ACC112 (cell line): ENCODE results near the gene MINDY4B.
"Not testable (repeated sequence)": the region's sequence is repeated elsewhere in the genome, so short reads cannot be mapped to it uniquely, and the experiment has no call there.

Source experiments
- H2AFZ ChIP-seq: fragments of 200-600 bp; sonication (generic); one replicate; pipeline ENCODE4 v1.6.0; 2017; ENCODE audit warnings: antibody characterized with exemption, low read length; ENCODE audit not compliant: unreplicated experiment
- H3K27ac ChIP-seq: fragments of 200-600 bp; sonication (generic); 2 replicates; pipeline ENCODE4 v1.5.1; 2014; ENCODE audit warnings: low read depth, mild to moderate bottlenecking, antibody characterized with exemption, low read length, moderate library complexity
- H3K27me3 ChIP-seq: fragments of 200-600 bp; sonication (generic); 2 replicates; pipeline ENCODE4 v1.6.1; 2014; ENCODE audit warnings: mild to moderate bottlenecking, antibody characterized with exemption, low read length, moderate library complexity, mixed read lengths; ENCODE audit not compliant: insufficient read depth
- H3K36me3 ChIP-seq: fragments of 200-600 bp; sonication (generic); 2 replicates; pipeline ENCODE4 v1.6.1; 2016; ENCODE audit warnings: mild to moderate bottlenecking, antibody characterized with exemption, low read length, moderate library complexity, mixed read lengths; ENCODE audit not compliant: insufficient read depth
- H3K4me1 ChIP-seq: fragments of 200-600 bp; sonication (generic); one replicate; pipeline ENCODE4 v1.6.1; 2016; ENCODE audit warnings: low read length, mixed read lengths; ENCODE audit not compliant: insufficient read depth, unreplicated experiment, control insufficient read depth
- H3K4me3 ChIP-seq: fragments of 200-600 bp; sonication (generic); 2 replicates; pipeline ENCODE4 v1.5.1; 2014; ENCODE audit warnings: mild to moderate bottlenecking, low read depth, low read length
- H3K79me2 ChIP-seq: fragments of 200-600 bp; sonication (generic); one replicate; pipeline ENCODE4 v1.6.0; 2016; ENCODE audit warnings: low read length; ENCODE audit not compliant: control insufficient read depth, unreplicated experiment, insufficient read depth

The MINDY4B gene

DNA sequence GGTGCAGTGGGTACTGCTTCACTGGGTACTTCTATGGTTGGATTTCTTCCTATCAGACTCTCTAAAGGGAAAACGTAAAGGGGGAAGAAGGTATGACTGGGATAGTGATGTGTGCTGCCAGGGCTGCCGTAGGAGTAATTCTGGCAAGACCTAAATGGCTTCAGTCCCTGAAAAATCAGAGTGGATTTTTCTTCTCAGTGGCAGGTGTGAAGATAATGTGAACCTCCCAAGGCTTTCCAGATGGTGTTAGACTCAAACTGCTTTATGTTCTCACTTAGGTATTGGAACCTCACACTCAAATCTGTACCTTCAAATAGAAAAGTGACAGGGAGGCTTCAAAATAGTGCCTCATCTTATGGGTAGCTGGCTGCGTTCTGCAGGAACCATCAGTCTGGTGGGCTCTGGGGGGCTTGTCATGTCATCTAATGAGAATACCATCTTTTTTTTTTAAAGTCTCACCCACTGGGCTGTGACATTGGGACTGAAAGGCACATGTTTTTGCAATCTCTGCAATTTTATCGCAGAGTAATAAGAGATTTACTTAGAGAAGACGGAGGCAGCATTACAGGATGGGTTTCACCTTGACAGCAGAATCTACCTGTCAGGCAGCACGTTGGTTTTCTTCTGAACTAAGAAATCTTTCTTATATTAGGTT, 28.5 kb downstream of the MINDY4B start:
- Histone ChIP-seq H3K36me3 (no peaks in the 10 kb centered on the region), H3K4me3 (no peak overlapping the region), H2AFZ (no peak overlapping the region), H3K79me2 (no peaks in the 10 kb centered on the region), H3K4me1 (no peaks in the 10 kb centered on the region), H3K27me3 (peaks cover 35% of the 10 kb centered on the region; the same call in 1 of the 2 replicates), H3K27ac (no peak overlapping the region)

DNA sequence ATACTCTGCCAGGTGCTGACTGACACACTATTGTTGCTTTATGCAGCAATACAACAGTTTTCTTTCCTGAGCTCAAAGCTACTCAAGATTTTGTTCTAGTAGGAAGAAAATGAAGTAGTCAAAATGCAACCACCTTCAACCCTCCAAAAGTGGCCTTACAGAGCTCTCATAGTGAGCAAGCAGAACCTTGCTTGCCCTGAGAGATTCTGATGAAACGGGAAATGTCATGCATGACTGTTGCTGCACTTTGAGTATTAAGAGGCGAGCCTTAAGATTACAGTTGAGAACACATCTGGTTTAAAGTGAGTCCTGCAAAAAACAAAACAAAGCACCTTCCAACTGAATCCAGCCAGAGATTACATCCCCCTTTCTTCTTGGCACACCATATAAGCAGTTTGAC, 29.7 kb downstream of the MINDY4B start:
- no peak overlapping the region for H2AFZ ChIP-seq
- H3K4me3 ChIP-seq = no peak overlapping the region
- no peaks in the 10 kb centered on the region for H3K79me2 ChIP-seq
- H3K36me3 ChIP-seq = no peaks in the 10 kb centered on the region
- H3K27me3 ChIP-seq = peaks cover 27% of the 10 kb centered on the region; the same call in 1 of the 2 replicates
- H3K4me1 ChIP-seq = no peaks in the 10 kb centered on the region
- no peak overlapping the region for H3K27ac ChIP-seq

DNA sequence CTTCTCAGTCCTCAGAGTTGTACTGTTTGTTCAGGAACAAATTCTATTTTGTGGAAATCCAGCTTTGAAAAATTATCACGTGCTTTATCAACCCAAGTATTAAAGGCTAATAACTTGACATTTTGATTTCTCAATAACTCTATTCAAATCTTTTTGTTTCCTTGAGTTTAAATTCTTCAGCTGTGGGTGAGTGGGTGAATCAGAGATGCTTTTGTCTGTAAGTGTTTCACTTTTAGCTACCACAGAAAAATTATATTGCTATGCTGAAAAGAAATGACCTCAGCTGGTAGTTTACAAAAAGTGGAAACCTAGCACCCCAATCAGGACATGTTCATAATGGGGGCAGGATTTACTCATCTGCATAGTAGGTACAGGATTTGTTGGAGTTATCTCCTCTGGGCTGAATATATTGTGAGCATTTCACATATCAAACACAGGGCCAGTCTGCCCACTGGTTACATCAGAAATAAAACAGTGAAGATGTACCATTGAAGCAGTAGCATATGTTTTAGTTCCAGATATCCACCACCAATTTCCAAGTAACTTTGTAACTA, 30.5 kb downstream of the MINDY4B start:
- Histone ChIP-seq H2AFZ (no peak overlapping the region), H3K4me3 (no peak overlapping the region), H3K27me3 (peaks cover 20% of the 10 kb centered on the region; the same call in 1 of the 2 replicates), H3K27ac (no peak overlapping the region), H3K79me2 (no peaks in the 10 kb centered on the region), H3K36me3 (no peaks in the 10 kb centered on the region), H3K4me1 (no peaks in the 10 kb centered on the region)

DNA sequence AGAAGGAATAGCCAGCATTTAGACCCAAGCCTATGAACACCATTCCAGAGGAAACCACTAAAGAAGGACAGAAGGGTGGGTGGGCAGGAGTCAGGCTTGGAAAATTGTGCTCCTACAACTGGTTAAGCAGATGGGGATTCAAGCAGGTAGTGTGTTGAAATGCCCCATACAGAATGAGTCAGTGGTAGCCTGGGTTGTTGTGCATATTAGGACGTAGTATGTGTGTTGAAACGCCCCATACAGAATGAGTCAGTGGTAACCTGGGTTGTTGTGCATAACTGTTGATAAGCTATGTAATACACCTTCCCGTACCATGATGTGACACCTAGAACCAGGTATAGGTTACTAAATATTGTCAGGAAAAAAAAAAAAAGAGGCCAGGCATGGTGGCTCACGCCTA, 34.0 kb downstream of the MINDY4B start:
- H3K4me1 ChIP-seq = no peaks in the 10 kb centered on the region
- H3K36me3 ChIP-seq = no peaks in the 10 kb centered on the region
- H3K4me3 ChIP-seq = no peak overlapping the region
- H3K27me3 ChIP-seq = no peaks in the 10 kb centered on the region
- H2AFZ ChIP-seq = no peak overlapping the region
- no peak overlapping the region for H3K27ac ChIP-seq
- no peaks in the 10 kb centered on the region for H3K79me2 ChIP-seq

DNA sequence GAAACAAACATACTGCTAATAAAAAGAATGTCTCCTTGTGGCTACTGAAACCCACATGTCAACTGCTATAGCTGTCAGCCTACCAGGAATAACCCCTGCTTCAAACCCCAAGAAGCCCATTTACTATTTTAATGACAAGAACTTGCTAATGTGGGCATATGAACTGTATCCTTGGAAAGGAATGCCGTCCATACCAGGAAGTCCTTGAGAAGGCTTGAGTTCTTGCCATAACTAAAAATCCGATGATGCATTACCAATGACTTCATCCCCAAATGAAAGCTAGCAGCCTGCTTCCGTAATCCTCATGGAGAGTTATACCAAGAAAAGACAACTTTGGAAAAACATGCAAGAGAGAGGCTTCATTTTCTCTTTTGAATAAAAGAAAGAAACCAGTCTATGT, 34.8 kb downstream of the MINDY4B start:
- Histone ChIP-seq H3K4me3 (no peak overlapping the region), H2AFZ (no peak overlapping the region), H3K4me1 (no peaks in the 10 kb centered on the region), H3K27me3 (no peaks in the 10 kb centered on the region), H3K36me3 (no peaks in the 10 kb centered on the region), H3K79me2 (no peaks in the 10 kb centered on the region), H3K27ac (no peak overlapping the region)

DNA sequence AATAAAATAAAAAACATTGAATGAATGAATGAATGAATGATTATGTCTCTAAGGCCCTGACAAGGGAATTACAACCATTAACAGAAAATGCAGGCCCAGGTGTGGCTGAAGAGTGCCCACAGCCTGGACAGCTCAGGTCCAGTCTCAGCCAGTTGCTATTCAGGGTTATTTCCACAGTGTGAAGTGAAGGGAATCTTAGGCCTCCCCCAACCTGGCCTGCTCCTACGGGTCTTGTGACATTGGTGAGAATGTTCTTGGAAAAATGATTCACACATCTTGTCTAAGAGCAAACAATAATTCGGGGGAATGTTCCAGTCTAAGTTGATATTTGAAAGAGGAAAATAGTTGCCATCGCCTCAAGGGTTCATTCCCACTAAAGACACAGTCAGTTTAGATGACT, 37.0 kb downstream of the MINDY4B start:
- Histone ChIP-seq H3K27ac (no peak overlapping the region), H3K27me3 (peaks cover 2% of the 10 kb centered on the region), H3K4me1 (no peaks in the 10 kb centered on the region), H3K79me2 (no peaks in the 10 kb centered on the region), H2AFZ (no peak overlapping the region), H3K4me3 (no peak overlapping the region), H3K36me3 (no peaks in the 10 kb centered on the region)

DNA sequence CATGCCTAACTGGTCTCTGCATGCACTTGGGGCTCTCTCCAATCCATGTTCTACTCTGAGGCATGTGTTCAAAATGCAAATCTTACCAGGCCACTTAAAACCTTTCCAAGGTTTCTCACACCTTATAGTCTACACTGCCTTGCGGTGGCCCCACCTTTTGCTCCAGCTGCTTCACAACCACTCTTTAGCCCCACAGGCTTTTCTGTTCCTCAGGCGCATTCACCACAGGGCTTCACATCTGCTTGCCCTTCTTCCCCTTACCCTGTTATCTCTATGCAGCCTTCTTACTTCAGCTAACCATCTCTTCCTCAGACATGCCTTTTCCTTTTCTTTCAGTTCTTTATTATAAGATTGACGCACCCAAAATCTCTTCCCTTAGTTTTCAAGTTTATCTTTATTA, 37.8 kb downstream of the MINDY4B start:
- Histone ChIP-seq H3K4me1 (no peaks in the 10 kb centered on the region), H3K36me3 (no peaks in the 10 kb centered on the region), H3K27ac (no peak overlapping the region), H3K4me3 (no peak overlapping the region), H3K79me2 (no peaks in the 10 kb centered on the region), H2AFZ (no peak overlapping the region), H3K27me3 (peaks cover 10% of the 10 kb centered on the region)

DNA sequence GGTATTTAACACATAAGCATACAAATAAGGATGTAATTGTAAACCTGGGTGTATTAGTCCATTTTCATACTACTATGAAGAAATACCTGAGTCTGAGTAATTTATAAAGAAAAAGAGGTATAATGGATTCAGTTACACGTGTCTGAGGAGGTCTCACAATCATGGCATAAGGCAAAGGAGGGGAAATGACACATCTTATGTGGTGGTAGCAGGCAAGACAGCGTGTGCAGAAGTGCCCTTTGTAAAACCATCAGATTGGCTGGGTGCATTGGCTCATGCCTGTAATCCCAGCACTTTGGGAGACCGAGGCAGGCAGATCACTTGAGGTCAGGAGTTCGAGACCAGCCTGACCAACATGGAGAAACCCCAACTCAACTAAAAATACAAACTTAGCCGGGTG, 41.3 kb downstream of the MINDY4B start:
- H3K4me3 ChIP-seq, H3K4me1 ChIP-seq, H2AFZ ChIP-seq, H3K79me2 ChIP-seq, H3K36me3 ChIP-seq, H3K27ac ChIP-seq: not testable (repeated sequence)
- H3K27me3 ChIP-seq = peaks cover 17% of the 10 kb centered on the region

DNA sequence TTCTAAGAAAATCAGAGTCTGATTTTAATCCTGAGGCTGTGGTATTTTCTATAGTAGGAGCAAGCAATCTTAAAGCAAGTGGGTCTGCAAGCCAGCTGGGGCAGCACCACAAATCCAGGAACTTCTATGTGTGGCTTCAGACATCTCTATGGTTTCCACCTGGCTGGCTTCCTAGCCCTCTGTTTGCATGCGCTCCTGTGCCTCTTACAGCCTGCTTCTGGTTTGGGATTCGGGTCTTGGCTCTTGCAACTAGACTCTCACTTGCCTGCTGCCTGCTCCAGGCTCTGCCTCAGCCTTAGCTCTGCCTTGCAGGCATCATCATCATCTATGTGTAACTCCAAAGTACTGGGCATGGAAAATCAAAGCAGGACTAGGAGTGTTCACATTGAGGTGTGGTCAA, 43.4 kb downstream of the MINDY4B start:
- Histone ChIP-seq H2AFZ (no peak overlapping the region), H3K4me1 (no peaks in the 10 kb centered on the region), H3K27ac (no peak overlapping the region), H3K27me3 (peaks cover 21% of the 10 kb centered on the region), H3K79me2 (no peaks in the 10 kb centered on the region), H3K36me3 (no peaks in the 10 kb centered on the region), H3K4me3 (no peak overlapping the region)

DNA sequence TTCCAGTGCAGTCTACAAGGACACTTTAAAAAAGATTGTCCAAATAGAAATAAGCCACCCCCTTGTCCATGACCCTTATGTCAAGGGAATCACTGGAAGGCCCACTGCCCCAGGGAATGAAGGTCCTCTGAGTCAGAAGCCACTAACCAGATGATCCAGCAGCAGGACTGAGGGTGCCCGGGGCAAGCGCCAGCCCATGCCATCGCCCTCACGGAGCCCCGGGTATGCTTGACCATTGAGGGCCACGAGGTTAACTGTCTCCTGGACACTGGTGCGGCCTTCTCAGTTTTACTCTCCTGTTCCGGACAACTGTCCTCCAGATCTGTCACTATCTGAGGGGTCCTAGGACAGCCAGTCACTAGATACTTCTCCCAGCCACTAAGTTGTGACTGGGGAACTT, 47.3 kb downstream of the MINDY4B start:
- H3K27ac ChIP-seq, H3K4me3 ChIP-seq, H3K36me3 ChIP-seq, H2AFZ ChIP-seq, H3K4me1 ChIP-seq, H3K79me2 ChIP-seq: not testable (repeated sequence)
- peaks cover 30% of the 10 kb centered on the region for H3K27me3 ChIP-seq

DNA sequence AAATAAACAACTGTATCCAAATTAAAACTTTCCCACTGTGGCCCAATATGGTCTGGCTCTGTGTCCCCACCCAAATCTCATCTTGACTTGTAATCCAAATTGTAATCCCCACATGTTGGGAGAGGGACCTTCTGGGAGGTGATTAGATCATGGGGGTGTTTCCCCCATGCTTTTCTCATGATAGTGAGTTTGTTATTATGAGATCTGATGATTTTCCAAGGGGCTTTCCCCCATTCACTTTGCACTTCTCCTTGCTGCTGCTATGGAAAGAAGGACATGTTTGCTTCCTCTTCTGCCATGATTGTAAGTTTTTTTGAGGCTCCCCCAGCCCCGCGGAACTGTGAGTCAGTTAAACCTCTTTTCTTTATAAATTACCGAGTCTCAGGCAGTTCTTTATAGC, 55.0 kb downstream of the MINDY4B start:
- peaks cover 49% of the 10 kb centered on the region for H3K27me3 ChIP-seq
- no peak overlapping the region for H2AFZ ChIP-seq
- H3K4me1 ChIP-seq = no peaks in the 10 kb centered on the region
- H3K27ac ChIP-seq = no peak overlapping the region
- H3K36me3 ChIP-seq = no peaks in the 10 kb centered on the region
- H3K4me3 ChIP-seq = no peak overlapping the region
- H3K79me2 ChIP-seq = no peaks in the 10 kb centered on the region
